ENCODE measurements around the gene C9orf50.

DNA sequence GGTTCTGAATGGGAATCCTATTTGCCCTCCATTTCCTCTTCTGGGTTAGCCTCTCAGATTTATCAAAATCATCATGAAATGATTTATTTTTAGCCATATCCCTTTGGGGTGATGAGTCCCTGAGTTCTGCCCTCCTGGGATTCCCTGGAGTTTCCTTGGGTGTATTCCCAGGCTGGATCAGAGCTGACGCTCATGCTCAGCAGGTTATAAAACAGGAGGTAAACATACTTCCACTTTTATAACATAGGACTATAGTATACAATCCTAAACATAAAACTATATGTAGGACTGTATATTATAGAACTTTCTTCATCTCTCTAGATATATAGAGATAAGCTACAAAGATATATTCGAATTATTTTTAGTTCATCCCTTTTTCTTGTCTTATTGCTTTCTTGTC is 40.1 kb upstream of the C9orf50 start:
- TF ChIP-seq, protein P1, sequence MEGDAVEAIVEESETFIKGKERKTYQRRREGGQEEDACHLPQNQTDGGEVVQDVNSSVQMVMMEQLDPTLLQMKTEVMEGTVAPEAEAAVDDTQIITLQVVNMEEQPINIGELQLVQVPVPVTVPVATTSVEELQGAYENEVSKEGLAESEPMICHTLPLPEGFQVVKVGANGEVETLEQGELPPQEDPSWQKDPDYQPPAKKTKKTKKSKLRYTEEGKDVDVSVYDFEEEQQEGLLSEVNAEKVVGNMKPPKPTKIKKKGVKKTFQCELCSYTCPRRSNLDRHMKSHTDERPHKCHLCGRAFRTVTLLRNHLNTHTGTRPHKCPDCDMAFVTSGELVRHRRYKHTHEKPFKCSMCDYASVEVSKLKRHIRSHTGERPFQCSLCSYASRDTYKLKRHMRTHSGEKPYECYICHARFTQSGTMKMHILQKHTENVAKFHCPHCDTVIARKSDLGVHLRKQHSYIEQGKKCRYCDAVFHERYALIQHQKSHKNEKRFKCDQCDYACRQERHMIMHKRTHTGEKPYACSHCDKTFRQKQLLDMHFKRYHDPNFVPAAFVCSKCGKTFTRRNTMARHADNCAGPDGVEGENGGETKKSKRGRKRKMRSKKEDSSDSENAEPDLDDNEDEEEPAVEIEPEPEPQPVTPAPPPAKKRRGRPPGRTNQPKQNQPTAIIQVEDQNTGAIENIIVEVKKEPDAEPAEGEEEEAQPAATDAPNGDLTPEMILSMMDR (IDR thresholded peaks at IDR 0.05), result no peak
- TF ChIP-seq ZFX (IDR thresholded peaks at IDR 0.05; ENCODE audit: borderline replicate concordance), result no peak

Measured in 22Rv1 (cell line).